ENCODE results near the gene SKOR1.

The SKOR1 gene

GRCh38 chr15:67824976-67825880 lies at the start of gene SKOR1:
TSS of gene SKOR1 (plus strand) at chr15:67825509. CDS start at chr15:67825603, 94 bp downstream.
- DNase-seq (ENCODE audit: low read depth), result no peak

GRCh38 chr15:67775998-67776397 lies 49.3 kb upstream of the SKOR1 start:
- no peak for DNase-seq (ENCODE audit: low read depth)

GRCh38 chr15:67776600-67776999 lies 48.7 kb upstream of the SKOR1 start:
- no peak for DNase-seq (ENCODE audit: low read depth)

GRCh38 chr15:67777071-67777470 lies 48.2 kb upstream of the SKOR1 start:
- DNase-seq (ENCODE audit: low read depth), result no peak

- DNase-seq (ENCODE audit: low read depth), result no peak
Measured at GRCh38 chr15:67777773-67778172, 47.5 kb upstream of the SKOR1 start.

- no peak for DNase-seq (ENCODE audit: low read depth)
Measured at GRCh38 chr15:67778968-67779548, 46.3 kb upstream of the SKOR1 start.

GRCh38 chr15:67779549-67780111 lies 45.7 kb upstream of the SKOR1 start:
- no peak for DNase-seq (ENCODE audit: low read depth)

- no peak for DNase-seq (ENCODE audit: low read depth)
Measured at GRCh38 chr15:67781061-67781460, 44.2 kb upstream of the SKOR1 start.

- DNase-seq (ENCODE audit: low read depth), result no peak
Measured at GRCh38 chr15:67781907-67782690, 43.2 kb upstream of the SKOR1 start.

- DNase-seq (ENCODE audit: low read depth), result no peak
Measured at GRCh38 chr15:67782691-67782991, 42.7 kb upstream of the SKOR1 start.

- no peak for DNase-seq (ENCODE audit: low read depth)
Measured at GRCh38 chr15:67783303-67783702, 42.0 kb upstream of the SKOR1 start.

GRCh38 chr15:67784090-67784781 lies 41.1 kb upstream of the SKOR1 start:
- no peak for DNase-seq (ENCODE audit: low read depth)

GRCh38 chr15:67784856-67785430 lies 40.4 kb upstream of the SKOR1 start:
- no peak for DNase-seq (ENCODE audit: low read depth)

- DNase-seq (ENCODE audit: low read depth), result no peak
Measured at GRCh38 chr15:67785431-67785830, 39.9 kb upstream of the SKOR1 start.

- no peak for DNase-seq (ENCODE audit: low read depth)
Measured at GRCh38 chr15:67786646-67787045, 38.7 kb upstream of the SKOR1 start.

- DNase-seq (ENCODE audit: low read depth), result no peak
Measured at GRCh38 chr15:67788986-67789385, 36.3 kb upstream of the SKOR1 start.

GRCh38 chr15:67790610-67791319 lies 34.5 kb upstream of the SKOR1 start:
- DNase-seq (ENCODE audit: low read depth), result no peak

GRCh38 chr15:67792250-67792942 lies 32.9 kb upstream of the SKOR1 start:
- no peak for DNase-seq (ENCODE audit: low read depth)

GRCh38 chr15:67794832-67795574 lies 30.3 kb upstream of the SKOR1 start:
- peak; percentile 39 for DNase-seq (ENCODE audit: low read depth)
